GM18867 (cell line): ENCODE results near the gene UBTD1.
"Not testable (repeated sequence)": the region's sequence is repeated elsewhere in the genome, so short reads cannot be mapped to it uniquely, and the experiment has no call there.

Source experiments
- ATAC-seq: cut with Tn5 transposase; IDR thresholded peaks from one replicate; pipeline ENCODE4 v1.9.1; 2021; ENCODE audit warnings: mild to moderate bottlenecking, moderate library complexity; ENCODE audit not compliant: unreplicated experiment

UBTD1 gene

DNA sequence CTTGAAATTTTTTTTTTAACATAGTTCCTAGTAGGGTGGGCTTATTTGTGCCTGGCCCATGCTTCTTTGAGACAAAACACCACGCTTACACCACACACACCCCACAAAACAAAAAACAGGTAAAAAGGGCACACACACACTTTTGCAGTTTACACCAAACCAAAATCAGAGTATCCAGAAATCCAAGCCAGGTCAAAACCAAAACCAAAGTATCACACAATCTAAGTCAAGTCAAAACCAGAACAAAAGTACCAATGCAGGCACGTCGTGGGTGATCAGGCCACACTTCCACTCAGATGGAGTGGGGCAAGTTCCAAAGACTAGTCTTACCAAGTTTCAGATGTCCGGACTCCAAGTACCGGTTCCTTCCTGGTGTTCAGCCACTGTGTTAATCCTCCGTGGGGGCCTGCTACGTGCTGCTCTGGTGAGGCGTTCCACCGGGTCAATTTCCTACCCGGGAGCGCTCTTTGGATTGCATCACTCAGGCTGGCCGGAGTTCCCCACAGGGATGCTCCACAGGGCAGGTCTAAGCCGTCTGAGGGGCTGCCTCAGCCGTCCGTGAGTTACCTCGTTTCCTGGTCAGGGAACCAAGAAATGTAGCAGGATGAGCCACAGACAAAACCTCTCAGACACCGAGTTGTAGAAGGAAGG lies 62.1 kb downstream of the UBTD1 start:
- ATAC-seq: not testable (repeated sequence)

DNA sequence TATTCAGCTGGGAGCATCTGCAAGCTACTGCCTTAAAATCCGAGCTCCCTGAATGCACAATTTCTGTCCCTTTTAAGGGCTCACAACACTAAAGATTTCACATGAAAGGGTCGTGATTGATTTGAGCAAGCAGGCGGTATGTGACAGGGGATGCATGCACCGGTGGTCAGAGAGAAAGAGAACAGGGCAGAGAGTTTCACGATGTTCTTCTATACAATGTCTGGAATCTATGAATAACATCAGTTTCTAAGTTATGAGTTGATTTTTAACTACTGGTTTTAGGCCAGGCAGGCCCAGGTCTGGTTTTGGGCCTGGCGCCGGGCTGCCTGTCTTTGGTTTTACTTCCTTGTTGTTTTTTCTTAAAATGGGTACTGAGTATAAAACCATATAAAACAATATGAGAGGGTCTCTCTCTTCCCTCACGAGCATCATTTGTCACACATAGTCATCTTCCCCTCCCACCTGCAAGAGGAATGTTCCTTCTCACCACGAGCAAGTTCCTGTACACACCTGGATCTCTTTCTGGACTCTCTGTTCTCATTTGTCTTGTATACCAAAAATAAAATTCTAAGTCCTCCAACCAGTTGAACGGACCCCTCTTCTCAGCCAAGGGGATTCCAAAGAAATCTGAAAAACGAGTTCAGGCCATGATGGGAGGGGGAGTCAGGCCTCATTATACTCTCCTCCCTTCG lies 62.8 kb downstream of the UBTD1 start:
- not testable (repeated sequence) for ATAC-seq

DNA sequence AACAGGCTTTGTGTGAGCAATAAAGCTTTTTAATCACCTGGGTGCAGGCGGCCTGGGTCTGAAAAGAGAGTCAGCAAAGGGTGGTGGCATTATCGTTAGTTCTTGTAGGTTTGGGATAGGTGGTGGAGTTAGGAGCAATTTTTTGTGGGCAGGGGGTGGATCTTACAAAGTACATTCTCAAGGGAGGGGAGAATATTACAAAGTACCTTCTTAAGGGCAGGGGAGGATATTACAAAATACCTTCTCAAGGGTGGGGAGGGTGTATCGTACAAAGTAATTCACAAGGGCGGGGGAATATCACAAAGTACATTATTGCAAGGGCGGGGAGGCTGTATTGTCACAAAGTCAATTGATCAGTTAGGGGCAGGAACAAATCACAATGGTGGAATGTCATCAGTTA lies 63.6 kb downstream of the UBTD1 start:
- ATAC-seq: not testable (repeated sequence)

GRCh38 chr10:97563337-97563736 lies 64.6 kb downstream of the UBTD1 start:
- no peak for ATAC-seq

- no peak for ATAC-seq
Measured at GRCh38 chr10:97564776-97565175, 66.1 kb downstream of the UBTD1 start.

GRCh38 chr10:97566336-97566996 lies 67.7 kb downstream of the UBTD1 start:
- ATAC-seq: no peak

DNA sequence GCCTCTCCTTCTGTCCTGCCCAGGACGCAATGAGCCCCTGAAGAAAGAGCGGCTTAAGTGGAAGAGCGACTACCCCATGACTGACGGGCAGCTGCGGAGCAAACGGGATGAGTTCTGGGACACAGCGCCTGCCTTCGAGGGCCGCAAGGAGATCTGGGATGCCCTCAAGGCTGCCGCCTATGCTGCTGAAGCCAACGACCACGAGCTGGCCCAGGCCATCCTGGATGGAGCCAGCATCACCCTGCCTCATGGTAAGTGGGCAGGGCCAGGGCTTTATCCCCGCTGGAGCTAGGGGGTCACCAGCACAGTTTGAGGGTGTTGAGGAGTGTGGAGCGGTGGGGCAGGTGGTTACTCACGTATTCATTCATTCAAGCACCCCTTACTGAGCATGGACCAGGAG lies 69.2 kb downstream of the UBTD1 start:
- ATAC-seq: no peak

DNA sequence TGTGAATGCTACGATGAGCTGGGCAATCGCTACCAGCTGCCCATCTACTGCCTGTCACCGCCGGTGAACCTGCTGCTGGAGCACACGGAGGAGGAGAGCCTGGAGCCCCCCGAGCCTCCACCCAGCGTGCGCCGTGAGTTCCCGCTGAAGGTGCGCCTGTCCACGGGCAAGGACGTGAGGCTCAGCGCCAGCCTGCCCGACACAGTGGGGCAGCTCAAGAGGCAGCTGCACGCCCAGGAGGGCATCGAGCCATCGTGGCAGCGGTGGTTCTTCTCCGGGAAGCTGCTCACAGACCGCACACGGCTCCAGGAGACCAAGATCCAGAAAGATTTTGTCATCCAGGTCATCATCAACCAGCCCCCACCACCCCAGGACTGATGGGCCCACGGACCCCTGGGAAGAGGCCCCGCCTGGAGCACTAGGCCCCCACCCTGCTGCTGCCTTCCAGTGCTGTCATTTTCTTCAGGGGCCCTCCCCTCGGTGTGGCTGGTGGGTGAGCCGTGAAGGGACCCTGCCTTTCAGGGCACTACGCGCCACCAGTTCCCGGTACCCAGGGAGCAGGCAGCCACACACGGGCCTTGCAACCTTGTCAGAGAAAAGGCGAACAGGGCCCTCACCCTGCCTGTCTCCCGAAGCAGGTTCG lies 71.5 kb downstream of the UBTD1 start:
- ATAC-seq: no peak

GRCh38 chr10:97570789-97571471 lies 72.2 kb downstream of the UBTD1 start:
- ATAC-seq: no peak

DNA sequence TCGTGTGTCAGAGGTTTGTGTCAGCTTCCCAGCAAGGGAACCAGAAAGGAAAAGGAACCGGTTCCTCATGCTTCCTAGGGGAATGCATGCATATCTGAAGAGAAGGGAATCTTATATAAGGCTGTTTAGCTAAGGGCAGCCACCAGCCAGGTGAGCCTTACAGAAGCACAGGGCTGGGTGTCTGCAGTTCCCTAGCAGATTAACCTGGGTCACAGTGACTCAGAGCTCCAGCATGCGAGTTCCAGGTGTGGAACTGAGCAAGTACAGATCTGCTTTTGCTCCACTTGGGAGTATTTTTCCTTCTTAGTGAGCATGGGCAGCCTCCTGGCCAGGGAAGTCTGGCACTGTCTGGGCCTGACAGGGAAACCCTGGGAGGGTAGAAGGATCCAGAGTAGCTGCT lies 72.9 kb downstream of the UBTD1 start:
- no peak for ATAC-seq

DNA sequence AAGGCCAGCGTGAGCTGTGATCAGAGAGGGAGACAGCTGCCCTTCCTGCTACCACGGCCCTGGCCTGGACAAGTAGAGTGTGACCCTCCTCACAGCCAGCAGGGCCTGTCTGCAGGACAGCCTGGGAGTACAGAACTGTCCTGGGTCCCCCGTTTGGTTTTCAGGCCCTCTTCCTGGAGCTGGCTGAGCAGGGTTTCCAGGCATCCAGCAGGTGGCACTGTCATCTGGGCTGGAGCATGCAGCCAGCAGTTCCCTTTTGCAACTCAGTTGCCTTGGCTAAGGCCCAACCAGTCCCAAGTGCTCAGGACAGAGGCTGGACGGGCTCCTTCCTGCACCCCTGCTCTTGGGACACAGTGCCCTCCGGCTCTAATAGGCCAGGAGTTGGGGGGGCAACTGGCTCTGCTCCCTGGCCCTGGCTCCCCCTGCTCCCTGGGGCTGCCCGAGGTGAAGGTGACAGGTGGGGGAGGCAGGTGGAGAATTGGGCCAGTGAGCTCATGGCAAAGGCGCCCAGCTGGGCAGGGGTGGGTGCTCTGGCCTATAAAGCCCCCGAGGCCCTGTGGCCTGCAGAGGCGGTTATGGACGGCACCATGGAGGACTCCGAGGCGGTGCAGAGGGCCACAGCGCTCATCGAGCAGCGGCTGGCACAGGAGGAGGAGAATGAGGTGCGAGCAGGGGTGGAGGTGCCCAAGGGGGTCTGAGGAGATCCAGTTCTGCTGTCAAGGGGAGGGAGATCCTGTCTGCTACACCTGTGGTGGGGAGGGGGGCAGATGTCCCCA lies 73.7 kb downstream of the UBTD1 start, which contains the start of gene ANKRD2:
Gene ANKRD2, plus strand, starts transcription at position 566 of the 776 bp plus-strand sequence. Its CDS starts 10 bp downstream, at position 576.
- ATAC-seq: peak; percentile 74

DNA sequence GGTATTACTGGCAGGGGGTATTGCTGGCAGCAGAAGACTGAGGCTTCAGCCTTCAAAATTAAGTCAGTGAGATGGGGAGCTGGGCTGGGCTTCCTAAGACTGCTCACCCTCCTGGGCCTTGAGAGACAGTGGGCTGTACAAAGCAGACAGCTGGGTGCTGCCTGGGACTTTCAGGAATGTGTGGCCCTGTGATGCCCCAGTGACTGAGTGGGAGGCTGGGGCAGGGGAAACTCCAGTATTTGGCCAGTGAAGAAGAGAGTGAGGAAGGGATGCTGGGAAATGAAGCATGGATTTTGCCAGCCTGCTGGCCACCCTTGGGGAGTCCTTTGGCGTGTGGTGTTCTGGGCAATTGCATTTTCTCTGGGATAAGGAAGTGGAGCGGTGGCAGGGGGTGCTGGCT lies 74.3 kb downstream of the UBTD1 start:
- no peak for ATAC-seq

GRCh38 chr10:97573672-97574071 lies 74.9 kb downstream of the UBTD1 start:
- no peak for ATAC-seq

- ATAC-seq: no peak
Measured at GRCh38 chr10:97574374-97575126, 75.8 kb downstream of the UBTD1 start.

DNA sequence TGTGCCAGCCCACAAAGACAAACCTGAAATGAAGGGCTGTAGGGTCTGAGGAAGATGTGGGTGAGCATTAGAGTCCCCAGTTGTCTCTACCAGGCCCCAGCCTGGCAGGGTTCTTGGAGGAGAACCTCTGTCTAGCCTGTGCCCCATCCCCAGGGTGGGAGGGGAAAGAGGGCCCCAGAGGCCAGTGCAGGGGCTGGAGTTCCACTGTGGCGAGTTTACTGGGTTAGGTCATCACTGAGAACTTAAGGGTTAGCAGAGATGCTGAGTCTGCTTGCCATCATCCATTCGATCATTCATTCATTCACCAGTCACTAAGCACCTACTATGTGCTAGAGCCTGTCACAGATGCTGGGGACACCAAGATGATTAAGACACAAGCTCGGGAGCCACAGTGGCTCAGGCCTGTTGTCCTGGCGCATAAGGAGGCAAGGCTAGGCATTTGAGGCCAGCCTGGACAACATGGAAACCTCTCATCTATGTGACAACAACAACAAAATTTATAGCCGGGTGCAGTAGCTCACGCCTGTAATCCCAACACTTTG lies 76.5 kb downstream of the UBTD1 start:
- no peak for ATAC-seq

DNA sequence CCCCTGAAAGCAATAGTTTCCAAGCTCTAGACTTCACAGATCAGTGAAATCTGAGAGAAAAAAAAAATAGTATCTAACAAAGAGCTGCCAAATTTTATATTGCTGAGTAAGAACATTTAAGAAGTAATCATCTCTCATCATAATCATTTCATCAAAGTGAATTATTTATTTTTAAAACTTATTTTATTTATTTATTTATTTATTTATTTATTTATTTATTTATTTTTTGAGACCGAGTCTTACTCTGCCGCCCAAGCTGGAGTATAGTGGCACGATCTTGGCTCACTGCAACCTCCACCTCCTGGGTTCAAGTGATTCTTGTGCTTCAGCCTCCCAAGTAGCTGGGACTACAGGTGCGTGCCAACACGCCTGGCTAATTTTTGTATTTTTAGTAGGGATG lies 77.8 kb downstream of the UBTD1 start:
- ATAC-seq: not testable (repeated sequence)

DNA sequence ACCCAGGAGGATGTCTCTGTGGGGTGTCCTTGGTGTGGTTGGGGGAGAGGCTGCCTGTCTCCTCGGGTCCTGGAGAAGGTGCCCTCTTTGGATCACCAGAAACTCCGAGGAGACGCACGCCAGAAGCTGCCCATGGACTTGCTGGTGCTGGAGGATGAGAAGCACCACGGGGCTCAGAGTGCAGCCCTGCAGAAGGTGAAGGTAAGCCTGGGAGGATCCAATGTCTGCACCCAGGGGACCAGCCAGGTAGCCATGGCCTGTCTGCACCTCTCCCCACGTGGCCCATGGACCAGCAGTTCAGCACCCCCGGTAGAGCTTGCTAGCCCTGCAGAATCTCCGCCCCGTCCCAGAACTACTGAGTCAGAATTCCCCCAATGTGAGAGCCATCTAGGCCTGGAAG lies 79.0 kb downstream of the UBTD1 start:
- ATAC-seq: no peak

- ATAC-seq: no peak
Measured at GRCh38 chr10:97578171-97578844, 79.6 kb downstream of the UBTD1 start.
